ENCODE results near the gene ZNF502. TPM values are rescaled to one million over a fixed set of nuclear protein-coding genes. Genes with fewer than 3 reads are reported as not detected.

The ZNF502 gene
- 1.6 to 2.2 TPM (median 1.6 TPM) in 5 replicates for total RNA-seq (2022; extraction: Qiagen RNA extraction)

GRCh38 chr3:44712455-44713075 lies at the start of gene ZNF502:
Gene ZNF502 (plus strand): TSS chr3:44712660. CDS start chr3:44720262, 7,602 bp downstream.

DNA sequence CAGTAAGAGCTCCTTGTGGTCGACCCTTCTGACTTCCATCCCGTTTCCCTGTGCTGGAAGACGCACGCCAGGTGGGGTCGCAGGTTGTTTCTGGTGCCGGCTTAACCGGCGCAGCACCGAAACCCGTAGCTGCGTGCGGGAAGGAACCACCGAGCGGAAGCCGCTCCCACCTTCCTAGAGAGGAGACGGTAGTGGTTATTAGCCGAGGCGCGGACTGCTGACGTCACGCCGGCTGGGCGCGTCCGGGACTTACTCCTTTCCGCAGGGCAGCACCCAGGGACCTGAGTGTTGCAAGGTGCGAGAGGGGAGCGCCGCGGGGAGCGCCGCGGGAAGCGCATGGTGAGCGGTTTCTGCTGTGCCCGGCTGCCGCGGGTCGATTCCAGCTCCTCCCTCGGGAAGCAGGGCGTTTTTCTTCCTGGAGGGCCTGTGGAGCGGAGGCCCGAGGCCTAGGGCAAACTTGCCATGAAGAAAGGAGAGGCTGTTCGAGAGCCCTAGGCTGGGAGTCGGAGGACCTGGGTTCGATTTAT lies 17.0 kb downstream of the ZNF502 start, which contains the start of gene ZNF501:
Gene ZNF501 (plus strand): TSS at position 252 of the 527 bp plus-strand sequence. CDS start 4,787 bp downstream, outside the sequence.

GRCh38 chr3:44761424-44762169 lies 49.1 kb downstream of the ZNF502 start, which contains the start of the genes KIAA1143 and KIF15:
Gene KIAA1143 (minus strand): TSS chr3:44761619. CDS start chr3:44761602, 17 bp downstream.
Gene KIF15 (plus strand): TSS chr3:44761794. CDS start chr3:44761866, 72 bp downstream.

Other genes starting within 250 kb of the ZNF502 start
- gene ZNF445, start 235.0 kb upstream of the ZNF502 start, total RNA-seq (2022; extraction: Qiagen RNA extraction) = 1.9 to 3.6 TPM (median 3.1 TPM) in 5 replicates
- not detected in 5 replicates for gene ZKSCAN7, start 157.5 kb upstream of the ZNF502 start, total RNA-seq (2022; extraction: Qiagen RNA extraction)
- not detected in 5 replicates for gene ZNF660, start 127.7 kb upstream of the ZNF502 start, total RNA-seq (2022; extraction: Qiagen RNA extraction)
- 1.4 to 2.4 TPM (median 2.0 TPM) in 5 replicates for gene ZNF197, start 87.6 kb upstream of the ZNF502 start, total RNA-seq (2022; extraction: Qiagen RNA extraction)
- gene ZNF35, start 63.9 kb upstream of the ZNF502 start, total RNA-seq (2022; extraction: Qiagen RNA extraction) = 5.1 to 6.5 TPM (median 5.4 TPM) in 5 replicates
- gene ZNF501, start 17.0 kb downstream of the ZNF502 start, total RNA-seq (2022; extraction: Qiagen RNA extraction) = 0.02 TPM in 1 of 5 replicates, not detected in the others
- 13.2 to 20.8 TPM (median 20.2 TPM) in 5 replicates for gene KIAA1143, start 49.0 kb downstream of the ZNF502 start, total RNA-seq (2022; extraction: Qiagen RNA extraction)
- gene KIF15, start 49.1 kb downstream of the ZNF502 start, total RNA-seq (2022; extraction: Qiagen RNA extraction) = 9.2 to 11.4 TPM (median 10.5 TPM) in 5 replicates
- gene TMEM42, start 149.3 kb downstream of the ZNF502 start, total RNA-seq (2022; extraction: Qiagen RNA extraction) = 7.9 to 10.9 TPM (median 10.6 TPM) in 5 replicates
- 0.25 to 0.39 TPM (median 0.27 TPM) in 5 replicates for gene TGM4, start 161.9 kb downstream of the ZNF502 start, total RNA-seq (2022; extraction: Qiagen RNA extraction)